NOMO-1 treated with DMSO at 0.1 percent for 48 hours (cell line): ENCODE data around the gene GIT2.
"Not testable (repeated sequence)": the region's sequence is repeated elsewhere in the genome, so short reads cannot be mapped to it uniquely, and the experiment has no call there.

Source experiments
- DNase-seq: peaks from one replicate; lab custom pipeline; 2025; ENCODE audit not compliant: unreplicated experiment; lab: John Stamatoyannopoulos, UW

GIT2 gene

GRCh38 chr12:109893261-109893995, 102.7 kb downstream of the GIT2 start:
- DNase-seq = no peak

GRCh38 chr12:109892748-109893147, 103.4 kb downstream of the GIT2 start:
- DNase-seq = no peak

GRCh38 chr12:109892165-109892715, 103.9 kb downstream of the GIT2 start:
- DNase-seq = no peak

GRCh38 chr12:109891731-109892130, 104.4 kb downstream of the GIT2 start:
- not testable (repeated sequence) for DNase-seq

- no peak for DNase-seq
These were observed 105.5 kb downstream of the GIT2 start for GRCh38 chr12:109890620-109891170.

- peak; percentile 85 for DNase-seq
These were observed 107.8 kb downstream of the GIT2 start for GRCh38 chr12:109888179-109889020.

- no peak for DNase-seq
These were observed 110.6 kb downstream of the GIT2 start for GRCh38 chr12:109885616-109886015.

- no peak for DNase-seq
These were observed 112.7 kb downstream of the GIT2 start for GRCh38 chr12:109883461-109883860.

- DNase-seq = no peak
These were observed 114.4 kb downstream of the GIT2 start for GRCh38 chr12:109881752-109882151.

- no peak for DNase-seq
These were observed 115.2 kb downstream of the GIT2 start for GRCh38 chr12:109880938-109881337.

GRCh38 chr12:109880043-109880931, 115.9 kb downstream of the GIT2 start, which contains the start of gene GLTP:
Gene GLTP, minus strand, starts transcription at chr12:109880541. Its CDS starts 167 bp downstream, at chr12:109880374.
- peak; percentile 83 for DNase-seq
